ENCODE data around the gene ZNF532. TPM values are rescaled to one million over a fixed set of nuclear protein-coding genes. Genes with fewer than 3 reads are reported as not detected.

Gene ZNF532
- total and polyA plus RNA-seq, 2 of the 13 experiments (the other 11 are each of a cell fraction or from before 2014, with no cell fraction given): not detected

DNA sequence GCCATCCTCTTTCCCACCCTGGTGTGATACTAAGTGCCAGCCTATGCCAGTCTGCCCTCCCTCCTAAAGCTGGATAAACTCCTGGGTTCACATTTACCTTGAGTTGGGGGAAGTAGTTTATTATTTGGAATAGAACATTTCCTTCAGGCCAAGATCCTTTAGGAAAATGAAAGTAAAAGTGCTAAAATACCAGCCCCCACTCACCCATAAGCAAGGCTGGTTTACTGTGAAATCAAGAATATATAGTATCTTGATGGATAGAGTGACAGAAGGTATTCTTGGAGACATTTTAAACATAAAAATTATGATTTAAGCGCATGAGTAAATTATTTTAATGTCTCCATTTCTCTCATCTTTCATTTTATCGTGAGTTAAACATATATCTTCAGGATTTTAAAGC is 27.1 kb downstream of the ZNF532 start:
- BruUV-seq (replicated peaks): no TSS peak
- no peaks in the 10 kb centered on the region for H3K4me1 ChIP-seq (ENCODE audit: insufficient read depth, low read length)
- no peak for DNase-seq (ENCODE audit: low spot score)
- no peak for FAIRE-seq
- TF ChIP-seq, protein P1, sequence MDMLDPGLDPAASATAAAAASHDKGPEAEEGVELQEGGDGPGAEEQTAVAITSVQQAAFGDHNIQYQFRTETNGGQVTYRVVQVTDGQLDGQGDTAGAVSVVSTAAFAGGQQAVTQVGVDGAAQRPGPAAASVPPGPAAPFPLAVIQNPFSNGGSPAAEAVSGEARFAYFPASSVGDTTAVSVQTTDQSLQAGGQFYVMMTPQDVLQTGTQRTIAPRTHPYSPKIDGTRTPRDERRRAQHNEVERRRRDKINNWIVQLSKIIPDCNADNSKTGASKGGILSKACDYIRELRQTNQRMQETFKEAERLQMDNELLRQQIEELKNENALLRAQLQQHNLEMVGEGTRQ (IDR thresholded peaks at IDR 0.05; ENCODE audit: low read depth, low read length): no peak
- TF ChIP-seq, protein P1 (CRISPR knock-in tag; IDR thresholded peaks at IDR 0.05; ENCODE audit: borderline replicate concordance): no peak
- TF ChIP-seq NCOR1 (IDR thresholded peaks at IDR 0.05; ENCODE audit: borderline replicate concordance, low read length): no peak
- TF ChIP-seq SUZ12 (IDR thresholded peaks at IDR 0.05; ENCODE audit: low read depth, low read length): no peak
- no peak for TF ChIP-seq ZNF496 (CRISPR knock-in tag; IDR thresholded peaks at IDR 0.05; ENCODE audit: insufficient replicate concordance)
- TF ChIP-seq SAFB2 (CRISPR knock-in tag; IDR thresholded peaks at IDR 0.05; ENCODE audit: borderline replicate concordance, low read depth): no peak
- H3K4me2 ChIP-seq (ENCODE audit: low read depth, low read length): peak overlapping the region; percentile 20; the same call in 1 of the 2 replicates
- ChIA-PET POLR2A (no interaction called here), CTCF (ENCODE audit: low intra/inter-chr PET ratio, low total read pairs) (no interaction called here)
- 29% methylated on average over 2 of the region's 2 CpGs for WGBS (ENCODE audit: low lambda C conversion rate)
- H2AFZ ChIP-seq (ENCODE audit: low read length): peak overlapping the region; percentile 23
- no peaks in the 10 kb centered on the region for H3K79me2 ChIP-seq (ENCODE audit: insufficient read depth, low read length)
- in situ Hi-C loops (cut with HindIII; ENCODE audit: extremely low pct_ligation_motif_present, low pct_unique_long_range_greater_than_20kb) (no loop called here), intact Hi-C loops (cut with micrococcal nuclease; ENCODE audit: unreplicated experiment) (no loop called here)
- H3K36me3 ChIP-seq (replicated peaks in 1 of 2; ENCODE audit: control insufficient read depth in 1 of 2, insufficient read depth in 2 of 2, low read length in 2 of 2): no peaks in the 10 kb centered on the region
- no peak overlapping the region for H3K27ac ChIP-seq (ENCODE audit: extremely low read length, insufficient read depth, low read length)
- H3K9ac ChIP-seq (ENCODE audit: insufficient read depth, low read depth, low read length): no peak overlapping the region
- H4K20me1 ChIP-seq (ENCODE audit: insufficient read depth, low read length): no peaks in the 10 kb centered on the region
- no peaks in the 10 kb centered on the region for H3K9me3 ChIP-seq (ENCODE audit: low read length)
- ATAC-seq: no peak
- 0 out of 6 replicates have a peak overlapping the region, but pooled peaks of 1 of the 3 experiments have one; percentile 17 for H3K4me3 ChIP-seq (replicated peaks in 1 of 3; ENCODE audit: insufficient read depth in 1 of 3, low read depth in 2 of 3, low read length in 3 of 3)
- H3K27me3 ChIP-seq (ENCODE audit: control insufficient read depth in 1 of 2, insufficient read depth in 2 of 2, low read length in 2 of 2): peaks cover 0 to 6% of the 10 kb centered on the region in 2 experiments; a peak in 1 of 5 replicates

DNA sequence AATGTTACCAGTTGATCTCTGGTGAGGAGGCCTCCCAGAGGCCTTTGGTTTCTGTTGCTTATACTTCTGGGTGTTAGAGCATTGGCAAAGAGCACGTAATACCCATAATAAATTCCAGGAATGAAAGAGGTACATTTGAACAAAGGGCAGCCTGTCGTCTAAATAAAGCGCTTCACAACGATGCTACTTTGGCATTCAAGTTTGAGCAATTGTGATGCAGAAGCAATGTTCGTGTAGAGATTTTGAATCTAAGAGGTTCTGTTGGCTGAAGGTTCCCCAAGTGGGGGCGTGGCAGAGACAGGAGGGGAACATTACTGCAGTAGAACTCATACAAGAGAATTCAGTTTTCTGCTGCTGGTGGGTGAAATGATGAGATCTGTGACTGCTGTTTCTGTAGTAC is 27.8 kb downstream of the ZNF532 start:
- no peaks in the 10 kb centered on the region for H3K36me3 ChIP-seq (replicated peaks in 1 of 2; ENCODE audit: control insufficient read depth in 1 of 2, insufficient read depth in 2 of 2, low read length in 2 of 2)
- intact Hi-C loops (cut with micrococcal nuclease; ENCODE audit: unreplicated experiment) (no loop called here), in situ Hi-C loops (cut with HindIII; ENCODE audit: extremely low pct_ligation_motif_present, low pct_unique_long_range_greater_than_20kb) (no loop called here)
- no peak overlapping the region for H3K9ac ChIP-seq (ENCODE audit: insufficient read depth, low read depth, low read length)
- no peak overlapping the region for H3K27ac ChIP-seq (ENCODE audit: extremely low read length, insufficient read depth, low read length)
- ChIA-PET CTCF (ENCODE audit: low intra/inter-chr PET ratio, low total read pairs) (no interaction called here), POLR2A (no interaction called here)
- no peak overlapping the region for H3K4me2 ChIP-seq (ENCODE audit: low read depth, low read length)
- H3K27me3 ChIP-seq (ENCODE audit: control insufficient read depth in 1 of 2, insufficient read depth in 2 of 2, low read length in 2 of 2): peaks cover 0 to 7% of the 10 kb centered on the region in 2 experiments; a peak in 1 of 5 replicates
- WGBS (ENCODE audit: low lambda C conversion rate): 52% methylated on average over 6 of the region's 6 CpGs
- no peaks in the 10 kb centered on the region for H3K79me2 ChIP-seq (ENCODE audit: insufficient read depth, low read length)
- H3K9me3 ChIP-seq (ENCODE audit: low read length): no peaks in the 10 kb centered on the region
- no peaks in the 10 kb centered on the region for H4K20me1 ChIP-seq (ENCODE audit: insufficient read depth, low read length)
- ATAC-seq: no peak
- DNase-seq (ENCODE audit: low spot score): no peak
- FAIRE-seq: no peak
- H3K4me3 ChIP-seq (replicated peaks in 1 of 3; ENCODE audit: insufficient read depth in 1 of 3, low read depth in 2 of 3, low read length in 3 of 3): no peak overlapping the region
- no peaks in the 10 kb centered on the region for H3K4me1 ChIP-seq (ENCODE audit: insufficient read depth, low read length)
- no TSS peak for BruUV-seq (replicated peaks)
- H2AFZ ChIP-seq (ENCODE audit: low read length): no peak overlapping the region
- TF ChIP-seq RAD51 (IDR thresholded peaks at IDR 0.05; ENCODE audit: borderline replicate concordance) (no peak), GTF3A (CRISPR knock-in tag; conservative IDR thresholded peaks at IDR 0.05) (no peak), TEAD2 (CRISPR knock-in tag; IDR thresholded peaks at IDR 0.05) (no peak), RFX3 (CRISPR knock-in tag; IDR thresholded peaks at IDR 0.05) (no peak), RFXAP (CRISPR knock-in tag; IDR thresholded peaks at IDR 0.05; ENCODE audit: borderline replicate concordance) (no peak), RORA (CRISPR knock-in tag; IDR thresholded peaks at IDR 0.05) (no peak)
- TF ChIP-seq, protein P2, sequence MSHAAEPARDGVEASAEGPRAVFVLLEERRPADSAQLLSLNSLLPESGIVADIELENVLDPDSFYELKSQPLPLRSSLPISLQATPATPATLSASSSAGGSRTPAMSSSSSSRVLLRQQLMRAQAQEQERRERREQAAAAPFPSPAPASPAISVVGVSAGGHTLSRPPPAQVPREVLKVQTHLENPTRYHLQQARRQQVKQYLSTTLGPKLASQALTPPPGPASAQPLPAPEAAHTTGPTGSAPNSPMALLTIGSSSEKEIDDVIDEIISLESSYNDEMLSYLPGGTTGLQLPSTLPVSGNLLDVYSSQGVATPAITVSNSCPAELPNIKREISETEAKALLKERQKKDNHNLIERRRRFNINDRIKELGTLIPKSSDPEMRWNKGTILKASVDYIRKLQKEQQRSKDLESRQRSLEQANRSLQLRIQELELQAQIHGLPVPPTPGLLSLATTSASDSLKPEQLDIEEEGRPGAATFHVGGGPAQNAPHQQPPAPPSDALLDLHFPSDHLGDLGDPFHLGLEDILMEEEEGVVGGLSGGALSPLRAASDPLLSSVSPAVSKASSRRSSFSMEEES (CRISPR knock-in tag; IDR thresholded peaks at IDR 0.05): no peak
- TF ChIP-seq, protein P3, sequence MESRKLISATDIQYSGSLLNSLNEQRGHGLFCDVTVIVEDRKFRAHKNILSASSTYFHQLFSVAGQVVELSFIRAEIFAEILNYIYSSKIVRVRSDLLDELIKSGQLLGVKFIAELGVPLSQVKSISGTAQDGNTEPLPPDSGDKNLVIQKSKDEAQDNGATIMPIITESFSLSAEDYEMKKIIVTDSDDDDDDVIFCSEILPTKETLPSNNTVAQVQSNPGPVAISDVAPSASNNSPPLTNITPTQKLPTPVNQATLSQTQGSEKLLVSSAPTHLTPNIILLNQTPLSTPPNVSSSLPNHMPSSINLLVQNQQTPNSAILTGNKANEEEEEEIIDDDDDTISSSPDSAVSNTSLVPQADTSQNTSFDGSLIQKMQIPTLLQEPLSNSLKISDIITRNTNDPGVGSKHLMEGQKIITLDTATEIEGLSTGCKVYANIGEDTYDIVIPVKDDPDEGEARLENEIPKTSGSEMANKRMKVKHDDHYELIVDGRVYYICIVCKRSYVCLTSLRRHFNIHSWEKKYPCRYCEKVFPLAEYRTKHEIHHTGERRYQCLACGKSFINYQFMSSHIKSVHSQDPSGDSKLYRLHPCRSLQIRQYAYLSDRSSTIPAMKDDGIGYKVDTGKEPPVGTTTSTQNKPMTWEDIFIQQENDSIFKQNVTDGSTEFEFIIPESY (CRISPR knock-in tag; IDR thresholded peaks at IDR 0.05): no peak
